Ovary (tissue), 3 donors: Measurements from ENCODE around the gene INSL3.

Experiments
- CTCF ChIP-seq, 3 donors: fragments of 450-650 bp in 2 of 3; fragments of 200-600 bp in 1 of 3; IDR thresholded peaks; one replicate each; pipeline versions ENCODE4 v1.5.1 to v1.8.0; 2016 to 2022; ENCODE audit warnings: antibody characterized with exemption in 3 of 3, mild to moderate bottlenecking in 1 of 3
- EP300 ChIP-seq: sonication (generic); formaldehyde crosslinking; IDR thresholded peaks from one replicate; pipeline ENCODE4 v1.6.1; 2017; ENCODE audit warnings: antibody characterized with exemption
- POLR2A ChIP-seq: fragments of 450-650 bp; IDR thresholded peaks from one replicate; pipeline ENCODE4 v1.6.1; 2017; ENCODE audit warnings: antibody characterized with exemption, mild to moderate bottlenecking, moderate library complexity
- donor health status: DM: no; HTN: no; CAD: no.

GRCh38 chr19:17794731-17795494 is 26.4 kb downstream of the INSL3 start, which contains the start of gene B3GNT3:
- TF ChIP-seq POLR2A (no peak), CTCF (IDR thresholded peaks at IDR 0.05) (no peak), EP300 (no peak)
